ENCODE measurements around the gene ADGRB3.

- no peak for TF ChIP-seq CTCF (IDR thresholded peaks at IDR 0.05)
- TF ChIP-seq POLR2A (IDR thresholded peaks at IDR 0.05), result no peak
These were observed 387.9 kb downstream of the ADGRB3 start for GRCh38 chr6:69022993-69023392.

Measured in breast epithelium (tissue), 3 donors.